Measurements from ENCODE around the gene ZC2HC1C.
A peak's percentile ranks its signal among the peaks of the same experiment; 100 is the strongest.

Gene ZC2HC1C

DNA sequence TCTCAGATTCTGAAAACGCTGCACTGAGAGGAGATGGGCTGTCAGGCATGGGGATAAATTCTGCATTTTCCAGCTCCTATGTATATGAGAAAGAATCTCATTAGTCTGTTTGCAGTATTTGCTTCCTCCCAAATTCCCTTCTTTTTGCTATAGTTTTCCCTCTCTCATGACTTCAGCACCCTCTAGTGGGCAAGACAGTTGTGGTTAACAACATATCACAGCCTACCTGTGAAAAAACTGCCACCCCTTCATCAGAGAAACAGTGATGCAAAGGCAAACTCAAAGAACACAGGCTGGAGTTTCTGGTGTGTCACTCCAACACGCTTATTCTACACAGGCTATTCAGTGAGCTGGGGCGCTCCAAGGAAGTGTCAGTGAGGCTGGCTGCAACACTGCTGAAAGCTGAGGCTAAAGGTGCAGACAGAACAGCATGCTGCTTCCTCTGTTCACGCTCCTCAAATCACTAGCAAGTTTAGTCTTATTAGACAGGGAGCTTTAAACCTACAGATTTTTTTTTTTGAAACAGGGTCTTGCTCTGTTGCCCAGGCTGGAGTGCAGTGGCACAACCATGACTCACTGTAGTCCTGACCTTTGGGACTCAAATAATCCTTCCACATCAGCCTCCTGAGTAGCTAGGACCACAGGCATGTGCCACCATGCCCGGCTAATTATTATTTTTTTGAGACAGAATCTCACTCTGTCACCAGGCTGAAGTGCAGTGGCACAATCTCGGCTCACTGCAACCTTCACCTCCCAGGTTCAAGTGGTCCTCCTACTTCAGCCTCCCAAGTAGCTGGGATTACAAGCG is 19.3 kb downstream of the ZC2HC1C start:
- no peak overlapping the region for H3K4me3 ChIP-seq (ENCODE audit: low read length)
- no peak for DNase-seq (ENCODE audit: low read depth)
- peak; percentile 86 for TF ChIP-seq CTCF (conservative IDR thresholded peaks at IDR 0.05; ENCODE audit: low read depth, low read length)

DNA sequence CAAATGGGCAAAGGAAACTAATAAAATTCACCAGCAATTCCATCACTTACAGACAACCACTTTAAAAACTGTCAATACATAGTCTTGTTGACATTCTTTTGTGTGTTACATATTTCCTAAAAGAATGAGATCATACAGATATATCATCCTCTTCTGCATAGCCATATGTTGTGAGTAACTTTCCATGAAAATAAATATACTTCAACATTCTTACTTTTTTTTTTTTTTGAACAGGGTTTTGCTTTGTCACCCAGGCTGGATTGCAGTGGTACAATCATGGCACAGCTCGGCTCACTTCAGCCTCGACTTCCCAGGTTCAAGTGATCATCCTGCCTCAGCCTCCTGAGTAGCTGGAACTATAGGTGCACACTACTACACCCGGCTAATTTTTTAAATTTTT is 20.9 kb downstream of the ZC2HC1C start:
- no peak for TF ChIP-seq CTCF (conservative IDR thresholded peaks at IDR 0.05; ENCODE audit: low read depth, low read length)
- no peak for DNase-seq (ENCODE audit: low read depth)

DNA sequence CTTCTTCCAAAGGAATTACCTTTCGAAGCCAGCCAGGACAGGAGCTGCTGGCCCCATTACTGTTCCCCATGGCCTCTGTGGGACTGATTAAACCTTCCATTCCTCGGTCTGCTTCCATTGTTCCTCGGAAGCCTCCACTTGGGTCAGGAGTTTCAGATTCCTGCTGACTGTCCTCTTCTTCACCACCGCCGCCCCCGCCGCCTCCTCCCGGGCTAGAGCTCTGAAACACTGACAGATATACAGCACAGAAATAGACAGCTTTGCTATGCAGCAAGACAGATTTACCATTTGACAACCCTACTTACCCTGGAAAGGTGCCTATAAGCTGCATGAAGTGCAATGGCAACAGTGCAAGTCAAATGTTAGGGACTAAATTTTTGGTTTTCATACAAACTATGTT is 21.8 kb downstream of the ZC2HC1C start:
- TF ChIP-seq CTCF (conservative IDR thresholded peaks at IDR 0.05; ENCODE audit: low read depth, low read length), result no peak
- no peak for DNase-seq (ENCODE audit: low read depth)
- H3K4me3 ChIP-seq (ENCODE audit: low read length), result no peak overlapping the region

More for the DNA sequence above, 20.9 kb downstream of the ZC2HC1C start:
- no peak overlapping the region for H3K4me3 ChIP-seq (ENCODE audit: low read length)

- H3K4me3 ChIP-seq (ENCODE audit: low read length), result no peak overlapping the region
- TF ChIP-seq CTCF (conservative IDR thresholded peaks at IDR 0.05; ENCODE audit: low read depth, low read length), result no peak
- DNase-seq (ENCODE audit: low read depth), result no peak
These were observed 23.3 kb downstream of the ZC2HC1C start for GRCh38 chr14:75092698-75093097.

- no peak for TF ChIP-seq CTCF (conservative IDR thresholded peaks at IDR 0.05; ENCODE audit: low read depth, low read length)
- DNase-seq (ENCODE audit: low read depth), result no peak
- H3K4me3 ChIP-seq (ENCODE audit: low read length), result no peak overlapping the region
These were observed 25.5 kb downstream of the ZC2HC1C start for GRCh38 chr14:75094896-75095295.

DNA sequence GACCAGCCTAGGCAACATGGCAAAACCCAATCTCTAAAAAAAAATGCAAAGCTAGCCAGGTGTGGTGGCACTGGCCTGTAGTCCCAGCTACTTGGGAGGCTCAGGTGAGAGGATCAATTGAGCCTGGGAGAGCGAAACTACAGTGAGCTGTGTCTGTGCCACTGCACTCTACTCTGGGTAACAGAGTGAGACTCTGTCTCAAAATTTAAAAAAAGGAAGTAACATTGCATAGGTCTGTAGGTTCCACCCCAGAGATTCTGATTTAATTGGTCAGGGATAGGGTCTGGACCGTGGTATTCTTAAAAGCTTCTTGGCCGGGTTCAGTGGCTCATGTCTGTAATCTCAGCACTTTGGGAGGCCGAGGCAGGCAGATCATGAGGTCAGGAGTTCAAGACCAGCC is 26.2 kb downstream of the ZC2HC1C start:
- no peak overlapping the region for H3K4me3 ChIP-seq (ENCODE audit: low read length)
- no peak for DNase-seq (ENCODE audit: low read depth)
- no peak for TF ChIP-seq CTCF (conservative IDR thresholded peaks at IDR 0.05; ENCODE audit: low read depth, low read length)

- no peak for TF ChIP-seq CTCF (conservative IDR thresholded peaks at IDR 0.05; ENCODE audit: low read depth, low read length)
- DNase-seq (ENCODE audit: low read depth), result no peak
- no peak overlapping the region for H3K4me3 ChIP-seq (ENCODE audit: low read length)
These were observed 27.5 kb downstream of the ZC2HC1C start for GRCh38 chr14:75096959-75097358.
